HG03064 (cell line): ENCODE data around the gene CDC42BPB.

ENCODE experiments used
- ATAC-seq: cut with Tn5 transposase; IDR thresholded peaks from one replicate; pipeline ENCODE4 v1.9.1; 2021; ENCODE audit warnings: low read depth; ENCODE audit not compliant: unreplicated experiment

Gene CDC42BPB

GRCh38 chr14:103057372-103058163 is at the start of gene CDC42BPB:
CDC42BPB (minus strand) TSS chr14:103057549; CDS start chr14:103057173, 376 bp downstream.
- peak; percentile 73 for ATAC-seq

DNA sequence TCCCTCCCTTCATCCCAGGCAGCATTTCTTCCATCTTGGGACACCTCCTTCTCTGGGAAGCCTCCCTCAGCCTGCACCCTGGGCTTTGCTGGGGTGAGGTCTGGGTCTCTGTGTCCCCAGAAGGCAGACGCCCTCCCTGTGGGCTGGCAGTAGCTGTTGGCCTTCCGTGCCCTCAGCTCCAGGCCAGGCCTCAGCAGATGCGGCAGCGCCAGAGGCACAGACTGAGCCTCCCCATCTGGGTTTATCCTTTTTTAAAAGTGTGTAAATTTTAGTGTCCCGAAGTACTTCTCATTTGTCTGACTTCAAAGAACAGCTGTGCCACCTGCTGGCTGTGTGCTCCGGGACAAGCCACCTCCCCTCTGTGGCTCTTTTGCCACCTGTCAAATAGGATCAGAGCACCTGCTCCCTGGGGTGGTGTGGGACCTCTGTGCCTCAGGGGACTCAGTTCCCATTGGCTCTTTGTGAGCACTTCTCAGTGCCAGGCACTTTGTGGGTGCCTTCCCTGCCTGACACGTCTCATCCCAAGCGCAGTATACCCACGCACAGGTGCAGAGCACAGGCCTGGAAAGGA is 48.3 kb upstream of the CDC42BPB start:
- ATAC-seq, result no peak

- ATAC-seq, result no peak
These were observed 47.5 kb upstream of the CDC42BPB start for GRCh38 chr14:103104654-103105452.

- ATAC-seq, result no peak
These were observed 47.0 kb upstream of the CDC42BPB start for GRCh38 chr14:103104389-103104653.

GRCh38 chr14:103103461-103104388 is 46.4 kb upstream of the CDC42BPB start:
- no peak for ATAC-seq

DNA sequence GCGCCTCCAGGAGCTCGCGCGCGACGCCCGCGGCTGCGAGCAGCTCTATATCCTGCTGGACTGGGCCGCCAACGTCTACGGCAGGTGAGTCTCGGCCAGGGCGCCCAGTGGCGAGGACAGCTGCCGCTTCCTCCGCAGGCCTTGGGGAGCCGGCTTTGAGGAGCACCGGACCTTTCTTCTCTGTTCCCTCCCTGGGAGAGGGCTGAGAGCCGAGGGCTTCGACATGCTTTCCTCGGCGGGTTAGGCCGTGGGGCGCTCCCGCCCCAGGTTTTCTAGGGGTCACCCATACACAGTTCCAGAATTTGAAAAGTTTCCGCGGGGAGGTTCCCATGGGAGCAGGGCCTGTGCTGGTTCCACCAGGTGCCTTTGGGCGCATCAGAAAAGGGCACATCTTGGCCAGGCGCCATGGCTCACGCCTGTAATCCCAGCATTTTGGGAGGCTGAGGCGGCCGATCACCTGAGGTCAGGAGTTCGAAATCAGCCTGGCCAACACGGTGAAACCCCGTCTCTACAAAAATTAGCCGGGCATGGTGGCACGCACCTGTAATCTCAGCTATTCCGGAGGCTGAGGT is 45.4 kb upstream of the CDC42BPB start:
- ATAC-seq, result no peak

DNA sequence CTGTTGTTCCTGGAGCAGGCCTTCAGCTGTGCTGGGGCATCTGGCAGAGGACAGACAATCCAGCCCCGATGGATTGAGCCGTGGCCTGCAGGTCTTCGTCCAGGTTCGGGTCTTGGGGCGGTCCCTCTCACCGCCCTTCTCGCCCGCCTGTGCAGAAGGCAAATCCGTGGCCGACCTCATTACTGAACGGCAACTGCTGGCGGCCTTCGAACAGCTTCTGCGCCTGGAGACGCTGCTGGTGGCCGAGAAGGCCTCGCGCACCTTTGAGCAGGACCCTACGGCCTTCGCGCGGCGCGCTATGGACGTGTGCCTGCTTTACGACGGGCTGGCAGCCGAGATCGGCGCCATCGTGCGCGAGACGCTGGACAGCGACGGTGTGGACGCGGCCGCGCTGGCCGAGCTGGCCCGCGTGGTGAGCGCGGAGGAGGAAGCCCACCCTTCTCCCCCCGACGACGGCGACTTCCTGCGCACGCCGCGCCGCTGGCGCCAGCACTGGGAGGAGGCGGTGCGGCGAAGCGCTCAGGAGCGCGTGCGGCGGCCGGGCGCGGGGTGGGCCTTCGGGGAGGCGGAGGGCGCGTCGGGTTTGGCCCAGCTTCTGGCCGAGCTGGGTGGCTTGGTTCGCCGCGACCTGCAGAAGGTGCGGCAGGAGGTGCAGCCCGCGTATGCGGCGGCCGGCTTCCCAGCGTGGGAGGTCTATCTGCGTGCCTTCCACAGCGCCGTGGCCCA is 44.8 kb upstream of the CDC42BPB start:
- no peak for ATAC-seq

GRCh38 chr14:103101257-103101962 is 44.1 kb upstream of the CDC42BPB start:
- ATAC-seq, result no peak

- ATAC-seq, result no peak
These were observed 43.2 kb upstream of the CDC42BPB start for GRCh38 chr14:103100281-103101121.

GRCh38 chr14:103099733-103100280 is 42.5 kb upstream of the CDC42BPB start:
- no peak for ATAC-seq

DNA sequence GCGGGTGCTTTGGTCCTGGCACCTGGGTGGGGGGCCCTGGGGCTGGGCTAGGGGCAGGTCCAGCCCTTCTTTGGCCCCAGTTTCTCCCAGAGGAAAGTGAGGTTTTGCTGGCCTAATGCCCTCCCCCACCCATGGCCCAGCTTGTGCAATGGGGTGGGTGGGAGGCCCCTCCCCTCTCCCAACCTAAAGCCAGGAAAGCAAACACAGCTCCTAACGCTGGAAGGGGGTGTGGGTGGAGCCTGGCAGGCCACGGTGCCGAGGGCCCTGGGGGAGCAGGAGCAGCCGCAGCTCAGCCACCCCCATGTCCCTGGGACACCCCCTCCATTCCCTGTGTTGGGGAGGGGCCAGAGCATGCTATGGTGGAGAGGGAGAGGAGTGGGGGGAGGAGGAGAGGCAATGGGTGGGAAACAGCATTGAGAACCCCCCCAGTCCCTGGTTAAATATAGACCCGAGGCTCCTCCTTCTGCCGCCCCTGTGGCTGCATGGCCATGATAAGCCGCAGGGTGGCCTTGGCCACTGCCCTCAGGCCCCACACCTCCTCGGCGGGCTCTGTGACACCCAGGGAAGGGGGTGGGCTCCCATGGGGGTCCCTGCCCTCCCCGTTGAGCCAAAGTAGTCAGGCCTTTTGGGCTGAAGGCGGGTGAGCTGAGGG is 41.9 kb upstream of the CDC42BPB start:
- no peak for ATAC-seq

DNA sequence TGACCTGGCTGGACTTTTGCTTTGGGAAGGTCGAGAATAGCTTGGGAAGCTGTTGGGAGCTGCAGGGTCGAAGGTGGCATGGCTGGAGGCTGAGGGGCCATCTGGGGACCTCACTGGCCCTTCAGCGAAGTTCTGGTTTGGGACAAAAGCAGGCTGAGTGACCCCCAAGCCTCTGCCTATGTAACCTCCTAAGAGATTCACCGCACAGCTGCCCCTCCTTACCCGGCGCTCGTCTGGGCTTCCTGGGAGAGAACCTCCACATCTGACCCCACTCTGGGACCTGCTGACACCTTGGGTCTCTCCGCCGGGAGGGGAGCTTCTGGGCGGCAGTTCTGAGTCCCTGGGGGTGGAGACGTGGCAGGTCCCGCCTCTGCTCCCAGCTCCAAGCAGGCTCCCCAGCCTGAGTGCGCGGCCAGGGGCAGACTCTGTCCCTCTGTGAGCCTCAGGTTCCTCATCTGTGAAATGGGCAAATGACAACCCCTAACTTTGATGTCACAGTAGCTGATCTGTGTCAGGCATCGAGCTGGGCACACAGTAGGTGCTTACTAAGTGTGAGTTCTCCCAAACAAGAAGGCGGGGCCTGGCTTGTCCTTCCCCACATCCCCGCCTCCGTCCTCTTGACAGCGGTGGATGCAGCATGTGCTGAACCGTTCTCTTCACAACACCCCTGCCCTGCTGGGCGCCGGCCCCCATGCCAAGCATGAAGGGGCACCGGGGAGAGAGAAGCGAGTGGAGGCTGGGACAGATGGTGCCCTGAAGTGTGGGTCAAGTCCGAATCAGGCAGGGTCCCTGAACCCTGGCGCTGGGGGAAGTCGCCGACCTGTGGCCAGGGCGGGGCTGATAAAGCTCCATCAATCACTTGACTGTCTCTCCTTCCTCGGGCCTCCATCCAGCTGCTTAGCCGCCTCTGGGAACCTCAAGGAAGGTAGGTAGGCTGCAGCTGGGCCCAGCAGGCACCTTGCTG is 40.9 kb upstream of the CDC42BPB start:
- ATAC-seq, result no peak

DNA sequence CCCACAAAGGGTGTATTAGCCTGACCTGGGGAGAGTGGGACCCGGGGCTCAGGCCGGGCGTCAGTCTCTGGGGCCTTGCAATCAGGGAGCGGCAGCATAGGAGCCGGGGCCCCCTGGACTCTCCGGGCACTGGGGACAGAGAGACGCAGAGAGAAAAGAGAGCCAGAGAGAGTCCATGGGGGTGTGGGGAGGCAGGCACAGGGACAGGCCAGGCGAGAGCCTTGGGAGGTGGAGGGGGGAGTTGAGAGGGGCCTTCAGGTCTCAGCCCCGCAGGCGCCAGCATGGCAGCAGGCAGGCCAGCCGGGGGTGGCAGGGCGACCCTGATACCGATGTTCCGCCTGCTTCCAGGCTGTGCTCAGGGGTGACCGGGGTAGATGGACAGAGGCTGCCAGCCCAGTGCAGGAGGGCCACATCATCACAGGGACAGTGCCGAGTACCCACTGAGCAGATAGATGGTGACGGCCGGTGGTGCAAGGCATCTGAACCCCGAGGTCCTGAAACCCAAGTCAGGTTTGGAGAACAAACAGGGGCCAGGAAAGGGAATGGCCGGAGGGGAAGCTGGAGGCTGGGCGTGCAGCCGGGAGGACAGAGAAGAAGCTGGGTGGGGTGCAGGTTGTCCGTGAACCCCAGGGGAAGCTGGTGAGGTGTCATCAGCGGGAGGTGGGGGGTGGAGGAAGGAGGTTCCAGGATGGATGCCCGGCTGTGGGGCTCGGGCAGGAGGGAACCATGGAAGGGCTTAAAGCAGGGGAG is 40.1 kb upstream of the CDC42BPB start:
- ATAC-seq, result no peak

GRCh38 chr14:103096387-103096786 is 39.0 kb upstream of the CDC42BPB start:
- no peak for ATAC-seq

- ATAC-seq, result no peak
These were observed 37.9 kb upstream of the CDC42BPB start for GRCh38 chr14:103095210-103095778.
